K562 (cell line): ENCODE results near the gene DDIT3. TPM values are rescaled to one million over a fixed set of nuclear protein-coding genes. Genes with fewer than 3 reads are reported as not detected.

ENCODE experiments used
- CBX8 ChIP-seq: fragments of 200-600 bp; sonication (generic); IDR thresholded peaks from 2 replicates; pipeline ENCODE4 v1.6.1; 2012; ENCODE audit warnings: borderline replicate concordance, mixed run types, low read depth, mild to moderate bottlenecking, moderate library complexity, mixed read lengths, low read length, control low read depth, inconsistent platforms; ENCODE audit not compliant: poor library complexity, severe bottlenecking; ENCODE audit errors: extremely low read depth
- CEBPG ChIP-seq, 3 experiments: fragments of 200-800 bp in 1 of 3; sonication (Bioruptor generic) in 1 of 3; sonication (generic) in 1 of 3; formaldehyde crosslinking in 1 of 3; IDR thresholded peaks in 2 of 3; conservative IDR thresholded peaks in 1 of 3; 2 replicates each; pipeline versions ENCODE4 v1.6.1 to v1.8.0; 2016 to 2022; ENCODE audit warnings: missing compliant biosample characterization in 2 of 3, missing genetic modification characterization in 2 of 3, mild to moderate bottlenecking in 1 of 3, missing genetic modification reagents in 1 of 3
- ELF2 ChIP-seq: fragments of 250-450 bp; sonication (Bioruptor Pico); IDR thresholded peaks from 2 replicates; pipeline ENCODE4 v1.5.0; 2021; ENCODE audit warnings: mild to moderate bottlenecking
- ELF4 ChIP-seq: fragments of 450-650 bp; formaldehyde crosslinking; IDR thresholded peaks from 2 replicates; pipeline ENCODE4 v1.4.0; 2022; ENCODE audit warnings: missing genetic modification characterization
- HMGN3 ChIP-seq: IDR thresholded peaks from 2 replicates; pipeline ENCODE4 v1.6.1; 2011; ENCODE audit warnings: borderline replicate concordance, low read depth, mild to moderate bottlenecking, mixed read lengths, low read length; ENCODE audit not compliant: insufficient read length; ENCODE audit errors: extremely low read depth
- HNRNPK ChIP-seq: fragments of 200-400 bp; formaldehyde crosslinking; IDR thresholded peaks from one replicate; pipeline ENCODE4 v1.6.1; 2018; ENCODE audit warnings: mild to moderate bottlenecking, low read depth, low read length; ENCODE audit not compliant: poor library complexity, severe bottlenecking
- MECOM ChIP-seq: fragments of 250-450 bp; sonication (Bioruptor Pico); IDR thresholded peaks from 2 replicates; pipeline ENCODE4 v1.8.0; 2022; ENCODE audit warnings: inconsistent platforms
- MEIS2 ChIP-seq: fragments of 450-650 bp; IDR thresholded peaks from 2 replicates; pipeline ENCODE4 v1.6.1; 2014; ENCODE audit warnings: mild to moderate bottlenecking; ENCODE audit not compliant: partially characterized antibody
- MNT ChIP-seq, 2 experiments: fragments of 450-650 bp; conservative IDR thresholded peaks; 2 replicates each; pipeline ENCODE4 v1.6.1; 2017; ENCODE audit warnings: mild to moderate bottlenecking in 2 of 2, moderate library complexity in 2 of 2
- NFRKB ChIP-seq: fragments of 450-650 bp; IDR thresholded peaks from 2 replicates; pipeline ENCODE4 v1.6.1; 2016; ENCODE audit warnings: low read depth
- NONO ChIP-seq, 2 experiments: fragments of 200-400 bp in 1 of 2; fragments of 450-650 bp in 1 of 2; formaldehyde crosslinking in 1 of 2; IDR thresholded peaks; 2 replicates each; pipeline ENCODE4 v1.6.1; 2017; ENCODE audit warnings: low read depth in 2 of 2, mild to moderate bottlenecking in 2 of 2, moderate library complexity in 2 of 2, low read length in 1 of 2
- PCBP2 ChIP-seq: fragments of 200-400 bp; formaldehyde crosslinking; IDR thresholded peaks from 2 replicates; pipeline ENCODE4 v1.6.1; 2018; ENCODE audit warnings: low read length, low read depth, mild to moderate bottlenecking, moderate library complexity; ENCODE audit not compliant: poor library complexity, severe bottlenecking
- PHF21A ChIP-seq: fragments of 450-650 bp; IDR thresholded peaks from 2 replicates; pipeline ENCODE4 v1.6.1; 2017; ENCODE audit warnings: low read depth, borderline replicate concordance
- RB1 ChIP-seq: fragments of 450-650 bp; IDR thresholded peaks from 2 replicates; pipeline ENCODE4 v1.6.1; 2017; ENCODE audit warnings: low read depth, mild to moderate bottlenecking
- SAFB2 ChIP-seq: fragments of 200-400 bp; formaldehyde crosslinking; IDR thresholded peaks from 2 replicates; pipeline ENCODE4 v1.6.1; 2018; ENCODE audit warnings: borderline replicate concordance, low read length, low read depth, moderate library complexity; ENCODE audit not compliant: severe bottlenecking
- ZBTB1 ChIP-seq: sonication (generic); formaldehyde crosslinking; IDR thresholded peaks from 2 replicates; pipeline ENCODE4 v1.8.1; 2023; ENCODE audit warnings: missing genetic modification reagents, low read depth, mild to moderate bottlenecking, borderline replicate concordance
- ZNF609 ChIP-seq: sonication (generic); formaldehyde crosslinking; IDR thresholded peaks from 2 replicates; pipeline ENCODE4 v1.8.1; 2023; ENCODE audit warnings: missing genetic modification reagents, mild to moderate bottlenecking, borderline replicate concordance
- ZNF76 ChIP-seq: fragments of 250-450 bp; sonication (Bioruptor Pico); IDR thresholded peaks from 2 replicates; pipeline ENCODE4 v1.4.0; 2020; ENCODE audit warnings: mild to moderate bottlenecking, moderate library complexity, borderline replicate concordance
- polyA plus RNA-seq, 8 experiments: library from polyadenylated mRNA; depleted of rRNA in 4 of 8; stranded (reverse) in 5 of 8; unstranded in 3 of 8; fragments of >200 nt; fragmentation: Nextera tagmentation in 2 of 8; fragmentation: Illumina TruSeq in 1 of 8; extraction: Ambion mirVana in 2 of 8; extraction: Trizol in 1 of 8; gene quantifications; 2 replicates each; pipeline versions ENCODE4 v1.2.1 to v1.2.3, GENCODE V29; 2011 to 2014; ENCODE audit warnings: inconsistent platforms in 1 of 8, missing spikeins in 1 of 8
- total RNA-seq, 7 experiments: library from RNA; depleted of rRNA in 6 of 7; stranded (reverse); fragments of >200 nt in 6 of 7; fragmentation: Illumina TruSeq in 2 of 7; extraction: Trizol in 2 of 7; gene quantifications; 2 replicates each; pipeline versions ENCODE4 v1.2.1 to v1.2.3, GENCODE V29; 2011 to 2021; ENCODE audit warnings: low replicate concordance in 1 of 7

DDIT3 gene
- total and polyA plus RNA-seq, 9 of the 15 experiments (the other 6 are each of a cell fraction or from before 2014, with no cell fraction given), result 59.1 to 272 (median 89.9) TPM

- TF ChIP-seq ZNF609 (CRISPR knock-in tag), result 0 out of 2 replicates have a peak, but pooled peaks have one; percentile 56
- TF ChIP-seq ZNF76 (CRISPR knock-in tag), result no peak
- TF ChIP-seq HNRNPK, result peak; percentile 98
- TF ChIP-seq MEIS2, result peak; percentile 77
- TF ChIP-seq PHF21A, result no peak
- no peak for TF ChIP-seq ELF4 (CRISPR knock-in tag)
- TF ChIP-seq NFRKB, result 0 out of 2 replicates have a peak, but pooled peaks have one; percentile 53
- TF ChIP-seq ZBTB1 (CRISPR knock-in tag), result no peak; the same call in 1 of the 2 replicates
- TF ChIP-seq MECOM, result no peak
- TF ChIP-seq MNT (conservative IDR thresholded peaks at IDR 0.05), result 0 out of 4 replicates have a peak, but pooled peaks of 1 of the 2 experiments have one; percentile 10
- TF ChIP-seq ELF2 (CRISPR knock-in tag), result 0 out of 2 replicates have a peak, but pooled peaks have one; percentile 52
- TF ChIP-seq HMGN3, result peak; percentile 17
- TF ChIP-seq CBX8, result no peak
- TF ChIP-seq PCBP2, result peak; percentile 69
- no peak for TF ChIP-seq SAFB2
- TF ChIP-seq CEBPG (CRISPR knock-in tag; IDR thresholded peaks at IDR 0.05), result 0 out of 2 replicates have a peak, but pooled peaks have one; percentile 32
- peak; percentile 18 to 61; a peak in 2 of 4 replicates for TF ChIP-seq CEBPG (tag; conservative IDR thresholded peaks at IDR 0.05 in 1 of 2, IDR thresholded peaks at IDR 0.05 in 1 of 2)
- TF ChIP-seq RB1, result peak; percentile 65; the same call in 1 of the 2 replicates
- TF ChIP-seq NONO (IDR thresholded peaks at IDR 0.05; ENCODE audit: low read depth in 2 of 2, low read length in 1 of 2), result 0 out of 4 replicates have a peak, but pooled peaks of 1 of the 2 experiments have one; percentile 7
Observed at GRCh38 chr12:57522887-57523705, 2.8 kb upstream of the DDIT3 start (continued).
